ENCODE measurements around the gene RBMS1. TPM values are rescaled to one million over a fixed set of nuclear protein-coding genes. Genes with fewer than 3 reads are reported as not detected.

Gene RBMS1
- total and polyA plus RNA-seq, 2 of the 13 experiments (the other 11 are each of a cell fraction or from before 2014, with no cell fraction given) = 55.5 to 110 TPM

DNA sequence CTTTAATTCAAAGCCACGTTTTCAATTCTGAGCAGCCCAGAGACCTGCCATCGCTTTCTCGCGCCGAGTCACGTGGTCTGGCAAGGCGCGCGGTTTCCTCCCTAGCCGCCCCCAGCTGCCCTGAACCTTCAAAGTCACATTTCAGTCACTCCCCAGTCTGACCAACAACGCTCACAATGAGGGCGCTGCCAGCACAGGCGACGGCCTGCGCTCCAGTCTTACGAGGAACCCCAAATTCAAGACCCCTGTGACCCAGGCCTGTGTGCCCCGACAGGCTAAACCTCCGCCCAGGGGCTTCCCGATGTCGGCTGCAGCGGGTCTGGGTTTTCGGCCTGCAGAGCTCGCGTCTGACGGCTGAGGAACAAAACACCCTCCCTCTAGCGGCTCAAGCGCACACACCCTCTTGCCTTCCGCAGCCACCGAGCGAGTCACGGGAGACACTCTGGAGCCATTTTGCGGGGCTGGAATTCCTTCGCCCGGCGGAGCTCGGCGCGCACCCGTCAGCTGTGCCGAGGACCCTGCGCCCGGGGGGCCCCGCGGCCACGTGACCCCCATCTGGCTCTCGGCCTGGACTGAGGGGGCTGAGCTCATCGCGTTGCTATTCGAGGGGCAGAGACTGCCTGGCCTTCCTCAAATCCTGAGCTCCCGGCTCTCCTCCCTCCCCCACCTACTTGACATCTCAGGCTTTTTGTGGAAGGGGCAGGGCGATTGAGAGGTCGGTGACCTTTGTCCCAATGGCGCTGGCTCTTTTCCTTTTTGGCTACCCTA is 223.6 kb downstream of the RBMS1 start (continued):
- TF ChIP-seq, protein P1, sequence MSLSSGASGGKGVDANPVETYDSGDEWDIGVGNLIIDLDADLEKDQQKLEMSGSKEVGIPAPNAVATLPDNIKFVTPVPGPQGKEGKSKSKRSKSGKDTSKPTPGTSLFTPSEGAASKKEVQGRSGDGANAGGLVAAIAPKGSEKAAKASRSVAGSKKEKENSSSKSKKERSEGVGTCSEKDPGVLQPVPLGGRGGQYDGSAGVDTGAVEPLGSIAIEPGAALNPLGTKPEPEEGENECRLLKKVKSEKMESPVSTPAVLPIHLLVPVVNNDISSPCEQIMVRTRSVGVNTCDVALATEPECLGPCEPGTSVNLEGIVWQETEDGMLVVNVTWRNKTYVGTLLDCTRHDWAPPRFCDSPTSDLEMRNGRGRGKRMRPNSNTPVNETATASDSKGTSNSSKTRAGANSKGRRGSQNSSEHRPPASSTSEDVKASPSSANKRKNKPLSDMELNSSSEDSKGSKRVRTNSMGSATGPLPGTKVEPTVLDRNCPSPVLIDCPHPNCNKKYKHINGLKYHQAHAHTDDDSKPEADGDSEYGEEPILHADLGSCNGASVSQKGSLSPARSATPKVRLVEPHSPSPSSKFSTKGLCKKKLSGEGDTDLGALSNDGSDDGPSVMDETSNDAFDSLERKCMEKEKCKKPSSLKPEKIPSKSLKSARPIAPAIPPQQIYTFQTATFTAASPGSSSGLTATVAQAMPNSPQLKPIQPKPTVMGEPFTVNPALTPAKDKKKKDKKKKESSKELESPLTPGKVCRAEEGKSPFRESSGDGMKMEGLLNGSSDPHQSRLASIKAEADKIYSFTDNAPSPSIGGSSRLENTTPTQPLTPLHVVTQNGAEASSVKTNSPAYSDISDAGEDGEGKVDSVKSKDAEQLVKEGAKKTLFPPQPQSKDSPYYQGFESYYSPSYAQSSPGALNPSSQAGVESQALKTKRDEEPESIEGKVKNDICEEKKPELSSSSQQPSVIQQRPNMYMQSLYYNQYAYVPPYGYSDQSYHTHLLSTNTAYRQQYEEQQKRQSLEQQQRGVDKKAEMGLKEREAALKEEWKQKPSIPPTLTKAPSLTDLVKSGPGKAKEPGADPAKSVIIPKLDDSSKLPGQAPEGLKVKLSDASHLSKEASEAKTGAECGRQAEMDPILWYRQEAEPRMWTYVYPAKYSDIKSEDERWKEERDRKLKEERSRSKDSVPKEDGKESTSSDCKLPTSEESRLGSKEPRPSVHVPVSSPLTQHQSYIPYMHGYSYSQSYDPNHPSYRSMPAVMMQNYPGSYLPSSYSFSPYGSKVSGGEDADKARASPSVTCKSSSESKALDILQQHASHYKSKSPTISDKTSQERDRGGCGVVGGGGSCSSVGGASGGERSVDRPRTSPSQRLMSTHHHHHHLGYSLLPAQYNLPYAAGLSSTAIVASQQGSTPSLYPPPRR (CRISPR knock-in tag; IDR thresholded peaks at IDR 0.05; ENCODE audit: borderline replicate concordance) = peak; percentile 37; the same call in 1 of the 2 replicates
- TF ChIP-seq RNF2 (conservative IDR thresholded peaks at IDR 0.05; ENCODE audit: low read depth) (peak; percentile 83), ZNF232 (CRISPR knock-in tag; IDR thresholded peaks at IDR 0.05; ENCODE audit: borderline replicate concordance) (peak; percentile 73; the same call in 1 of the 2 replicates), ZKSCAN8 (CRISPR knock-in tag; IDR thresholded peaks at IDR 0.05; ENCODE audit: borderline replicate concordance) (no peak), NR3C1 (CRISPR knock-in tag; IDR thresholded peaks at IDR 0.05) (no peak), DMAP1 (CRISPR knock-in tag; IDR thresholded peaks at IDR 0.05) (peak; percentile 73), FOXA1 (IDR thresholded peaks at IDR 0.05) (no peak), FOXA1 (CRISPR knock-in tag; IDR thresholded peaks at IDR 0.05) (no peak), ERF (CRISPR knock-in tag; IDR thresholded peaks at IDR 0.05) (0 out of 2 replicates have a peak, but pooled peaks have one; percentile 43)
- TF ChIP-seq, protein P2, sequence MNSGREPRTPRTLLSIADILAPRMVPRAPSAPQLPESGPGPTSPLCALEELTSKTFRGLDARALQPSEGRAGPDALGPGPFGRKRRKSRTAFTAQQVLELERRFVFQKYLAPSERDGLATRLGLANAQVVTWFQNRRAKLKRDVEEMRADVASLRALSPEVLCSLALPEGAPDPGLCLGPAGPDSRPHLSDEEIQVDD (CRISPR knock-in tag; IDR thresholded peaks at IDR 0.05; ENCODE audit: borderline replicate concordance) = no peak; the same call in 1 of the 2 replicates
- TF ChIP-seq, protein P3, sequence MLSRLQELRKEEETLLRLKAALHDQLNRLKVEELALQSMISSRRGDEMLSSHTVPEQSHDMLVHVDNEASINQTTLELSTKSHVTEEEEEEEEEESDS (CRISPR knock-in tag; IDR thresholded peaks at IDR 0.05; ENCODE audit: borderline replicate concordance) = peak; percentile 49; the same call in 1 of the 2 replicates
- TF ChIP-seq, protein P4, sequence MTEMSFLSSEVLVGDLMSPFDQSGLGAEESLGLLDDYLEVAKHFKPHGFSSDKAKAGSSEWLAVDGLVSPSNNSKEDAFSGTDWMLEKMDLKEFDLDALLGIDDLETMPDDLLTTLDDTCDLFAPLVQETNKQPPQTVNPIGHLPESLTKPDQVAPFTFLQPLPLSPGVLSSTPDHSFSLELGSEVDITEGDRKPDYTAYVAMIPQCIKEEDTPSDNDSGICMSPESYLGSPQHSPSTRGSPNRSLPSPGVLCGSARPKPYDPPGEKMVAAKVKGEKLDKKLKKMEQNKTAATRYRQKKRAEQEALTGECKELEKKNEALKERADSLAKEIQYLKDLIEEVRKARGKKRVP (CRISPR knock-in tag; IDR thresholded peaks at IDR 0.05) = no peak
- TF ChIP-seq, protein P5, sequence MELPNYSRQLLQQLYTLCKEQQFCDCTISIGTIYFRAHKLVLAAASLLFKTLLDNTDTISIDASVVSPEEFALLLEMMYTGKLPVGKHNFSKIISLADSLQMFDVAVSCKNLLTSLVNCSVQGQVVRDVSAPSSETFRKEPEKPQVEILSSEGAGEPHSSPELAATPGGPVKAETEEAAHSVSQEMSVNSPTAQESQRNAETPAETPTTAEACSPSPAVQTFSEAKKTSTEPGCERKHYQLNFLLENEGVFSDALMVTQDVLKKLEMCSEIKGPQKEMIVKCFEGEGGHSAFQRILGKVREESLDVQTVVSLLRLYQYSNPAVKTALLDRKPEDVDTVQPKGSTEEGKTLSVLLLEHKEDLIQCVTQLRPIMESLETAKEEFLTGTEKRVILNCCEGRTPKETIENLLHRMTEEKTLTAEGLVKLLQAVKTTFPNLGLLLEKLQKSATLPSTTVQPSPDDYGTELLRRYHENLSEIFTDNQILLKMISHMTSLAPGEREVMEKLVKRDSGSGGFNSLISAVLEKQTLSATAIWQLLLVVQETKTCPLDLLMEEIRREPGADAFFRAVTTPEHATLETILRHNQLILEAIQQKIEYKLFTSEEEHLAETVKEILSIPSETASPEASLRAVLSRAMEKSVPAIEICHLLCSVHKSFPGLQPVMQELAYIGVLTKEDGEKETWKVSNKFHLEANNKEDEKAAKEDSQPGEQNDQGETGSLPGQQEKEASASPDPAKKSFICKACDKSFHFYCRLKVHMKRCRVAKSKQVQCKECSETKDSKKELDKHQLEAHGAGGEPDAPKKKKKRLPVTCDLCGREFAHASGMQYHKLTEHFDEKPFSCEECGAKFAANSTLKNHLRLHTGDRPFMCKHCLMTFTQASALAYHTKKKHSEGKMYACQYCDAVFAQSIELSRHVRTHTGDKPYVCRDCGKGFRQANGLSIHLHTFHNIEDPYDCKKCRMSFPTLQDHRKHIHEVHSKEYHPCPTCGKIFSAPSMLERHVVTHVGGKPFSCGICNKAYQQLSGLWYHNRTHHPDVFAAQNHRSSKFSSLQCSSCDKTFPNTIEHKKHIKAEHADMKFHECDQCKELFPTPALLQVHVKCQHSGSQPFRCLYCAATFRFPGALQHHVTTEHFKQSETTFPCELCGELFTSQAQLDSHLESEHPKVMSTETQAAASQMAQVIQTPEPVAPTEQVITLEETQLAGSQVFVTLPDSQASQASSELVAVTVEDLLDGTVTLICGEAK (IDR thresholded peaks at IDR 0.05) = no peak
- TF ChIP-seq, protein P5 (CRISPR knock-in tag; IDR thresholded peaks at IDR 0.05) = no peak

Data from HepG2 (cell line).